GM12878 (cell line): ENCODE measurements around the gene NOCT. TPM values are rescaled to one million over a fixed set of nuclear protein-coding genes. Genes with fewer than 3 reads are reported as not detected.

Experiments used
- ATAC-seq: fragments of 200-7000 bp; cut with Tn5 transposase; 3 replicates; pipeline ENCODE4 v1.9.1; 2020; ENCODE audit warnings: mild to moderate bottlenecking, moderate library complexity
- BruUV-seq: library from RNA; stranded (reverse); fragments of 400-500 nt; replicated peaks from 2 replicates; lab custom pipeline; 2021; lab: Mats Ljungman, UMichigan
- CTCF ChIA-PET: fragments of 300-600 bp; sonication (Branson Sonifier 250); formaldehyde crosslinking; extraction: SDS; loops from one replicate; lab custom pipeline; 2021; ENCODE audit warnings: inconsistent platforms; lab: Yijun Ruan, JAX
- POLR2A ChIA-PET: fragments of 350-600 bp; formaldehyde crosslinking; extraction: SDS; loops from one replicate; lab custom pipeline; 2021; ENCODE audit warnings: inconsistent platforms; lab: Charles Lee
- RAD21 ChIA-PET: fragments of 300-600 bp; sonication (Branson Sonifier 250); formaldehyde crosslinking; loops from one replicate; lab custom pipeline; 2023; ENCODE audit warnings: antibody characterized with exemption; ENCODE audit not compliant: unreplicated experiment; lab: Charles Lee
- SMC1A ChIA-PET: fragments of 300-600 bp; sonication (Branson Sonifier 250); formaldehyde crosslinking; loops from one replicate; lab custom pipeline; 2023; ENCODE audit not compliant: unreplicated experiment, uncharacterized antibody; lab: Charles Lee
- DNase-seq: peaks from one replicate; pipeline ENCODE4 v3.0.0-alpha.2; 2011; ENCODE audit warnings: low read depth, low spot score
- FAIRE-seq: peaks from 3 replicates; lab custom pipeline; 2011; peaks lifted over from hg19 to GRCh38; lab: Jason Lieb, UNC
- H2AFZ ChIP-seq: 2 replicates; pipeline ENCODE4 v1.6.0; 2011; ENCODE audit warnings: low read depth, low read length, control low read depth; ENCODE audit not compliant: control insufficient read depth
- H3K27ac ChIP-seq: 2 replicates; pipeline ENCODE4 v1.5.1; 2011; ENCODE audit warnings: control low read depth; ENCODE audit not compliant: control insufficient read depth, insufficient read depth
- H3K27me3 ChIP-seq, 2 experiments: replicated peaks in 1 of 2; 2 replicates each; pipeline versions ENCODE4 v1.6.0 to v1.6.1; 2011; ENCODE audit warnings: low read length in 1 of 2; ENCODE audit not compliant: control insufficient read depth in 2 of 2, insufficient read depth in 2 of 2
- H3K36me3 ChIP-seq, 2 experiments: 2 replicates each; pipeline ENCODE4 v1.5.1; 2011; ENCODE audit warnings: low read length in 1 of 2; ENCODE audit not compliant: control insufficient read depth in 2 of 2, insufficient read depth in 2 of 2
- H3K4me1 ChIP-seq: 2 replicates; pipeline ENCODE4 v1.6.1; 2011; ENCODE audit warnings: mild to moderate bottlenecking, low read length, moderate library complexity, mixed read lengths; ENCODE audit not compliant: control insufficient read depth, insufficient read depth
- H3K4me2 ChIP-seq: 2 replicates; pipeline ENCODE4 v1.6.0; 2011; ENCODE audit warnings: control low read depth; ENCODE audit not compliant: control insufficient read depth, insufficient read depth
- H3K4me3 ChIP-seq: fragments of 200-600 bp; sonication (generic); 2 replicates; pipeline ENCODE4 v1.5.1; 2016
- H3K79me2 ChIP-seq: 2 replicates; pipeline ENCODE4 v1.6.0; 2011; ENCODE audit warnings: low read length; ENCODE audit not compliant: control insufficient read depth, insufficient read depth
- H3K9ac ChIP-seq: 2 replicates; pipeline ENCODE4 v1.8.0; 2011; ENCODE audit warnings: low read length, control low read depth, mixed read lengths; ENCODE audit not compliant: control insufficient read depth, insufficient read depth
- H3K9me3 ChIP-seq: replicated peaks from 3 replicates; pipeline ENCODE4 v1.5.1; 2011; ENCODE audit warnings: mild to moderate bottlenecking, low read length; ENCODE audit not compliant: control insufficient read depth, insufficient read depth
- H4K20me1 ChIP-seq: 2 replicates; pipeline ENCODE4 v1.6.0; 2011; ENCODE audit not compliant: control insufficient read depth, insufficient read depth
- ATF3 ChIP-seq: IDR thresholded peaks from 2 replicates; pipeline ENCODE4 v1.6.1; 2011; ENCODE audit warnings: low read depth, mild to moderate bottlenecking, low read length, moderate library complexity, borderline replicate concordance; ENCODE audit errors: extremely low read depth
- CBFB ChIP-seq: IDR thresholded peaks from 2 replicates; pipeline ENCODE4 v1.6.1; 2016; ENCODE audit warnings: antibody characterized with exemption, low read depth
- NR2C1 ChIP-seq: fragments of 450-650 bp; IDR thresholded peaks from 2 replicates; pipeline ENCODE4 v1.6.1; 2017; ENCODE audit warnings: antibody characterized with exemption, mild to moderate bottlenecking, moderate library complexity
- NR2F1 ChIP-seq: fragments of 450-650 bp; conservative IDR thresholded peaks from 2 replicates; pipeline ENCODE4 v1.6.1; 2017; ENCODE audit warnings: mild to moderate bottlenecking
- REST ChIP-seq: IDR thresholded peaks from 2 replicates; pipeline ENCODE4 v1.6.1; 2012; ENCODE audit warnings: mild to moderate bottlenecking, low read depth, low read length
- RFX5 ChIP-seq: IDR thresholded peaks from 2 replicates; pipeline ENCODE4 v1.6.1; 2011; ENCODE audit warnings: low read depth, low read length, improper control_type of control experiment
- SUZ12 ChIP-seq: fragments of 200-600 bp; sonication (generic); IDR thresholded peaks from one replicate; pipeline ENCODE4 v1.6.1; 2018; ENCODE audit warnings: antibody characterized with exemption, mild to moderate bottlenecking; ENCODE audit not compliant: unreplicated experiment
- WGBS: methylation state at CpG from one replicate; pipeline ENCODE4 v1.1.6; 2016; ENCODE audit warnings: low lambda C conversion rate; ENCODE audit not compliant: insufficient replicate concordance, insufficient coverage; ENCODE audit errors: missing lambda C conversion rate; 5-methylcytosine and 5-hydroxymethylcytosine counted together
- in situ Hi-C: fragments of 300-500 bp; cut with MboI; formaldehyde crosslinking; loops from 9 replicates; pipeline ENCODE4 v1.14.3; 2018; ENCODE audit warnings: mixed read lengths
- intact Hi-C: fragments of 100-400 bp; cut with micrococcal nuclease; formaldehyde crosslinking; loops from one replicate; pipeline ENCODE4 v1.14.2; 2022; ENCODE audit not compliant: unreplicated experiment
- polyA plus RNA-seq, 11 experiments: library from polyadenylated mRNA; depleted of rRNA in 4 of 11; unstranded in 6 of 11; stranded (reverse) in 5 of 11; fragments of >200 nt; fragmentation: Nextera tagmentation in 4 of 11; fragmentation: Illumina TruSeq in 1 of 11; extraction: Ambion mirVana in 4 of 11; extraction: Trizol in 1 of 11; gene quantifications; 1 replicate in 1 of 11; 2 replicates in 10 of 11; pipeline versions ENCODE4 v1.2.1 to v1.2.3, GENCODE V29; 2011 to 2016; ENCODE audit warnings: inconsistent platforms in 2 of 11, missing spikeins in 2 of 11, low read depth in 1 of 11
- total RNA-seq, 4 experiments: library from RNA; depleted of rRNA in 3 of 4; stranded (reverse); fragments of >200 nt in 3 of 4; fragmentation: Illumina TruSeq in 1 of 4; extraction: Trizol in 1 of 4; gene quantifications; 2 replicates each; pipeline versions ENCODE4 v1.2.1 to v1.2.3, GENCODE V29; 2013 to 2021
- TF ChIP-seq, protein P1 (sequence below): fragments of 450-650 bp; IDR thresholded peaks from 2 replicates; pipeline ENCODE4 v1.6.1; 2016; ENCODE audit warnings: mild to moderate bottlenecking
- TF ChIP-seq, protein P2 (sequence below): IDR thresholded peaks from 2 replicates; pipeline ENCODE4 v1.6.1; 2012; ENCODE audit warnings: low read length, inconsistent platforms

Gene NOCT
- total and polyA plus RNA-seq, 10 of the 15 experiments (the other 5 are each of a cell fraction or from before 2014, with no cell fraction given): 1.4 to 17.6 (median 8.1) TPM

GRCh38 chr4:139084804-139085093 is 69.2 kb downstream of the NOCT start:
- WGBS: 0% methylated on average over 2 of the region's 2 CpGs

More at GRCh38 chr4:139084804-139085093, 69.2 kb downstream of the NOCT start:
- TF ChIP-seq NR2F1 (no peak), NR2C1 (no peak), REST (no peak), ATF3 (no peak), RFX5 (no peak), CBFB (no peak), SUZ12 (no peak)
- TF ChIP-seq, protein P1, sequence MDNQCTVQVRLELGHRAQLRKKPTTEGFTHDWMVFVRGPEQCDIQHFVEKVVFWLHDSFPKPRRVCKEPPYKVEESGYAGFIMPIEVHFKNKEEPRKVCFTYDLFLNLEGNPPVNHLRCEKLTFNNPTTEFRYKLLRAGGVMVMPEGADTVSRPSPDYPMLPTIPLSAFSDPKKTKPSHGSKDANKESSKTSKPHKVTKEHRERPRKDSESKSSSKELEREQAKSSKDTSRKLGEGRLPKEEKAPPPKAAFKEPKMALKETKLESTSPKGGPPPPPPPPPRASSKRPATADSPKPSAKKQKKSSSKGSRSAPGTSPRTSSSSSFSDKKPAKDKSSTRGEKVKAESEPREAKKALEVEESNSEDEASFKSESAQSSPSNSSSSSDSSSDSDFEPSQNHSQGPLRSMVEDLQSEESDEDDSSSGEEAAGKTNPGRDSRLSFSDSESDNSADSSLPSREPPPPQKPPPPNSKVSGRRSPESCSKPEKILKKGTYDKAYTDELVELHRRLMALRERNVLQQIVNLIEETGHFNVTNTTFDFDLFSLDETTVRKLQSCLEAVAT: no peak
- TF ChIP-seq, protein P2, sequence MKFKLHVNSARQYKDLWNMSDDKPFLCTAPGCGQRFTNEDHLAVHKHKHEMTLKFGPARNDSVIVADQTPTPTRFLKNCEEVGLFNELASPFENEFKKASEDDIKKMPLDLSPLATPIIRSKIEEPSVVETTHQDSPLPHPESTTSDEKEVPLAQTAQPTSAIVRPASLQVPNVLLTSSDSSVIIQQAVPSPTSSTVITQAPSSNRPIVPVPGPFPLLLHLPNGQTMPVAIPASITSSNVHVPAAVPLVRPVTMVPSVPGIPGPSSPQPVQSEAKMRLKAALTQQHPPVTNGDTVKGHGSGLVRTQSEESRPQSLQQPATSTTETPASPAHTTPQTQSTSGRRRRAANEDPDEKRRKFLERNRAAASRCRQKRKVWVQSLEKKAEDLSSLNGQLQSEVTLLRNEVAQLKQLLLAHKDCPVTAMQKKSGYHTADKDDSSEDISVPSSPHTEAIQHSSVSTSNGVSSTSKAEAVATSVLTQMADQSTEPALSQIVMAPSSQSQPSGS: no peak
- H3K9ac ChIP-seq: peak overlapping the region; percentile 88
- H3K36me3 ChIP-seq: 0 out of 4 replicates have a peak, but pooled peaks cover 0 to 3% of the 10 kb centered on the region in 2 experiments
- in situ Hi-C loops (no loop called here), intact Hi-C loops (loop anchor here (5.0 kb wide), 4 partner anchors 67 to 368 kb away; partner anchors contain the start of genes ELF2, NAA15, NDUFC1 and NOCT)
- ChIA-PET RAD21 (interaction anchor here (1.1 to 1.3 kb wide), 3 partner anchors 54 to 212 kb away, joined by 3 to 6 read pairs (median 3); partner anchors contain the start of gene NOCT), CTCF (interaction anchor here (0.9 to 1.2 kb wide), 2 partner anchors 15 to 142 kb away, joined by 3 read pairs; no protein-coding TSS in a partner anchor), POLR2A (interaction anchor here (1.0 to 1.4 kb wide), 2 partner anchors 70 to 215 kb away, joined by 4 to 5 read pairs; no protein-coding TSS in a partner anchor), SMC1A (interaction anchor here (0.9 kb wide), 1 partner anchor 55 kb away, joined by 4 read pairs; no protein-coding TSS in a partner anchor)
- peak overlapping the region; percentile 97 for H3K27ac ChIP-seq
- FAIRE-seq: no peak
- ATAC-seq: no peak
- no peaks in the 10 kb centered on the region for H3K27me3 ChIP-seq
- H3K9me3 ChIP-seq: no peaks in the 10 kb centered on the region
- H3K4me3 ChIP-seq: peak overlapping the region; percentile 77
- no peaks in the 10 kb centered on the region for H4K20me1 ChIP-seq
- DNase-seq: no peak
- peaks cover 42% of the 10 kb centered on the region for H3K79me2 ChIP-seq
- H3K4me1 ChIP-seq: no peaks in the 10 kb centered on the region
- BruUV-seq: no TSS peak
- H2AFZ ChIP-seq: peak overlapping the region; percentile 96
- peak overlapping the region; percentile 92 for H3K4me2 ChIP-seq
